ENCODE results near the gene RCCD1.
"Not testable (repeated sequence)": the region's sequence is repeated elsewhere in the genome, so short reads cannot be mapped to it uniquely, and the experiment has no call there.

Gene RCCD1

DNA sequence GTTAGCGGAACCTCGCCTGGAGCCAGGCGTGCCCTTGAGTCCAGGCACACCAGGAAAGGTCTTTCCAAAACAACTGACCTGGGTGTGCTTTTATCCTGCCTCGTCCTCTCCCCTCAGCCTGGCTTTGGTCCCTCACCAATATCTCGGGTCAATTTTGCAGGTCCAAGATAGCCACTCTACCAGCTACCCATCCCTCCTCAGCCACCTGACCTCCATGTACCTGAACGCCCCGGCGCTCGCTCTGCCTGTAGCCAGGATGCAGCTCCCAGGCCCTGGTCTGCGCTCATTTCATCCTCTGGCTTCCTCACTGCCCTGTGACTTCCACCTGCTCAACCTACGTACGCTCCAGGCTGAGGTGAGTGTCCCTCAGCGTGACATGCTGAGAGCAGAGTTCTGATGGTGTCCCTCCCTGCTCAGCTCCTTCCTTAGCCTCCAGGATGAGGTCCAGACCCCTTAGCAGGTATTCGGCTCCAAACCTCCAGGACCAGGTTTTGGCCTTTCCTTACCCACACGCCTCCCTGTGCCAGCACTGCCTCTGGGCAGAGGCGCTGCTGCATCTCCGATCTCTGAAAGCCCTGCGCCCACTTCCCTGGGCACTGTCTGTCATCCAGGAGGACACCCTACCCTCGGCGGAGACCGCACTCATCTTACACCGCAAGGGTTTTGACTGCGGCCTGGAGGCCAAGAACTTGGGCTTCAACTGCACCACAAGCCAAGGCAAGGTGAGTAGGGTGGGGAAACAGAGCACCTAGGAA, 36.5 kb upstream of the RCCD1 start:
- DNase-seq (ENCODE audit: low spot score) (no peak), ATAC-seq (ENCODE audit: low read depth) (no peak)
- H3K27me3 ChIP-seq (ENCODE audit: insufficient read depth, poor library complexity, severe bottlenecking), result no peaks in the 10 kb centered on the region
- no peak overlapping the region for H3K27ac ChIP-seq (ENCODE audit: poor library complexity, severe bottlenecking)
- H3K36me3 ChIP-seq (ENCODE audit: low read depth), result peaks cover 16% of the 10 kb centered on the region; the same call in 1 of the 2 replicates
- no peaks in the 10 kb centered on the region for H3K9me3 ChIP-seq (ENCODE audit: severe bottlenecking)
- TF ChIP-seq, protein P1, sequence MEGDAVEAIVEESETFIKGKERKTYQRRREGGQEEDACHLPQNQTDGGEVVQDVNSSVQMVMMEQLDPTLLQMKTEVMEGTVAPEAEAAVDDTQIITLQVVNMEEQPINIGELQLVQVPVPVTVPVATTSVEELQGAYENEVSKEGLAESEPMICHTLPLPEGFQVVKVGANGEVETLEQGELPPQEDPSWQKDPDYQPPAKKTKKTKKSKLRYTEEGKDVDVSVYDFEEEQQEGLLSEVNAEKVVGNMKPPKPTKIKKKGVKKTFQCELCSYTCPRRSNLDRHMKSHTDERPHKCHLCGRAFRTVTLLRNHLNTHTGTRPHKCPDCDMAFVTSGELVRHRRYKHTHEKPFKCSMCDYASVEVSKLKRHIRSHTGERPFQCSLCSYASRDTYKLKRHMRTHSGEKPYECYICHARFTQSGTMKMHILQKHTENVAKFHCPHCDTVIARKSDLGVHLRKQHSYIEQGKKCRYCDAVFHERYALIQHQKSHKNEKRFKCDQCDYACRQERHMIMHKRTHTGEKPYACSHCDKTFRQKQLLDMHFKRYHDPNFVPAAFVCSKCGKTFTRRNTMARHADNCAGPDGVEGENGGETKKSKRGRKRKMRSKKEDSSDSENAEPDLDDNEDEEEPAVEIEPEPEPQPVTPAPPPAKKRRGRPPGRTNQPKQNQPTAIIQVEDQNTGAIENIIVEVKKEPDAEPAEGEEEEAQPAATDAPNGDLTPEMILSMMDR (IDR thresholded peaks at IDR 0.05; ENCODE audit: poor library complexity, severe bottlenecking), result no peak
- H3K4me3 ChIP-seq (ENCODE audit: severe bottlenecking), result no peak overlapping the region
- no peaks in the 10 kb centered on the region for H3K4me1 ChIP-seq (ENCODE audit: insufficient read depth, poor library complexity, severe bottlenecking)

DNA sequence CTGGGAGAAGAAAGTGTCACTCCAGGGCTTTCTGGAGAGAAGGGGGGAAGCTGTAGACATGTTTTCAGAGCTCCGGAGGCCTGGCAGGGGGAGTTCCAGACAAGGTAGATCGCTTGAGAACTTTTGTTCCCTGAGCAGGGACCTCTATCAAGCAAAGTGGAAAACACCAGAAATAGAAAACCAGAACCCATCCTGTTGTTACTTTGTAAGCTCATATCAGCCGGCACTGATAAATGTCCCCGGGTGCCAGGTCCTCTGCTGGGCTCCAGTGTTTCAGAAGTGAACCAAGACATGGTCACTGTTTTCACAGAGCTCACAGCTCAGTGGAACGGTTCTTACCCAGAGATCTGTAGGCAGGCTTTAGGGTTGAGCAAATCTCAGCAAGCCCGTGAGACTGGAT, 35.8 kb upstream of the RCCD1 start:
- H3K9me3 ChIP-seq (ENCODE audit: severe bottlenecking), result no peaks in the 10 kb centered on the region
- DNase-seq (ENCODE audit: low spot score) (no peak), ATAC-seq (ENCODE audit: low read depth) (no peak)
- no peaks in the 10 kb centered on the region for H3K4me1 ChIP-seq (ENCODE audit: insufficient read depth, poor library complexity, severe bottlenecking)
- no peaks in the 10 kb centered on the region for H3K27me3 ChIP-seq (ENCODE audit: insufficient read depth, poor library complexity, severe bottlenecking)
- TF ChIP-seq, protein P1 (IDR thresholded peaks at IDR 0.05; ENCODE audit: poor library complexity, severe bottlenecking), result no peak
- H3K36me3 ChIP-seq (ENCODE audit: low read depth), result peaks cover 16% of the 10 kb centered on the region; the same call in 1 of the 2 replicates
- H3K4me3 ChIP-seq (ENCODE audit: severe bottlenecking), result no peak overlapping the region
- no peak overlapping the region for H3K27ac ChIP-seq (ENCODE audit: poor library complexity, severe bottlenecking)

DNA sequence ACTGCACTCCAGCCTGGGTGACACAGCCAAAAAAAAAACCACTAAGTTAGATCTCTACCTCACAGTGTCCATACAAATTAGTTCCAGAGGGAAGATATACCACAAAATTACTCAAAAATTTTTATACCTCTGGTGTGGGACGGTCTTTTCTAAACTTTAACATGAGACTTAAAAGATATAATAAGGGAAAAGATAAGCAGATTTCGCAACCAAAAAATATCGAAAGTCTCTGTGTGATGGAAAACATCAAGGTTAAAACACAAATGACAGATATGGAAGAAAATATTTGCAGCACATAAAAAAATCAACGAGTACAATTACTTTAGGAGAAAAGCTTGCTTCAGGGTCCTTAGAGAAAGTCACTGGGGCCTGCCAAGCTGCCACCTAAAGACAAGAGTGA, 32.8 kb upstream of the RCCD1 start:
- Histone ChIP-seq H3K27ac (ENCODE audit: poor library complexity, severe bottlenecking) (no peak overlapping the region), H3K9me3 (ENCODE audit: severe bottlenecking) (no peaks in the 10 kb centered on the region), H3K36me3 (ENCODE audit: low read depth) (peaks cover 13% of the 10 kb centered on the region; the same call in 1 of the 2 replicates), H3K4me1 (ENCODE audit: insufficient read depth, poor library complexity, severe bottlenecking) (no peaks in the 10 kb centered on the region), H3K27me3 (ENCODE audit: insufficient read depth, poor library complexity, severe bottlenecking) (no peaks in the 10 kb centered on the region), H3K4me3 (ENCODE audit: severe bottlenecking) (no peak overlapping the region)
- DNase-seq (ENCODE audit: low spot score), result no peak
- TF ChIP-seq, protein P1 (IDR thresholded peaks at IDR 0.05; ENCODE audit: poor library complexity, severe bottlenecking), result no peak
- no peak for ATAC-seq (ENCODE audit: low read depth)

DNA sequence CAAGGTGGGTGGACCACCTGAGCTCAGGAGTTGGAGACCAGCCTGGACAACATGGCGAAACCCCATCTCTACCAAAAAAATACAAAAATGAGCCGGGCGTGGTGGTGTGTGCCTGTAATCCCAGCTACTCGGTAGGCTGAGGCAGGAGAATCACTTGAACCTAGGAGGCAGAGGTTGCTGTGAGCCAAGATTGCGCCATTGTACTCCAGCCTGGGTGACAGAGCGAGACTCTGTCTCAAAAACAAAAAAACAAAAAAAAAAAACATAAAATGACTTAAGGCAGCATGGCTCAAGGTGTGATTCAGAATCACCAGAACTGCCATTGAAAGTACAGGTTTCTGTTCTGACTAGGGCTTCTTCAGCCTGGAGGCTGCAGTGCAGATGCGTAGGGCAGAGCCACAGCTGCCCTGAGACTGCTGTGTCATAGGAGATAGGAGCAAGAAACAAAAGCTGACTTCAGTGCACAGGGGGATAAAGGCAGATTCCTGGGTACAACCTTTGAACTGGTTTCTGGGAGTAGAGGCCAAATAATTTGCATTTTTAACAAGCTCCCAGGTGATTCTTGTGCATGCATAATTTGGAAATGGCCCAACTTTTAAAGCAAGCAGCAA, 31.9 kb upstream of the RCCD1 start:
- H3K4me3 ChIP-seq (ENCODE audit: severe bottlenecking); H3K9me3 ChIP-seq (ENCODE audit: severe bottlenecking); ATAC-seq (ENCODE audit: low read depth); H3K27ac ChIP-seq (ENCODE audit: poor library complexity, severe bottlenecking); DNase-seq (ENCODE audit: low spot score); H3K27me3 ChIP-seq (ENCODE audit: insufficient read depth, poor library complexity, severe bottlenecking); H3K4me1 ChIP-seq (ENCODE audit: insufficient read depth, poor library complexity, severe bottlenecking): not testable (repeated sequence)
- H3K36me3 ChIP-seq (ENCODE audit: low read depth), result peaks cover 13% of the 10 kb centered on the region; the same call in 1 of the 2 replicates

DNA sequence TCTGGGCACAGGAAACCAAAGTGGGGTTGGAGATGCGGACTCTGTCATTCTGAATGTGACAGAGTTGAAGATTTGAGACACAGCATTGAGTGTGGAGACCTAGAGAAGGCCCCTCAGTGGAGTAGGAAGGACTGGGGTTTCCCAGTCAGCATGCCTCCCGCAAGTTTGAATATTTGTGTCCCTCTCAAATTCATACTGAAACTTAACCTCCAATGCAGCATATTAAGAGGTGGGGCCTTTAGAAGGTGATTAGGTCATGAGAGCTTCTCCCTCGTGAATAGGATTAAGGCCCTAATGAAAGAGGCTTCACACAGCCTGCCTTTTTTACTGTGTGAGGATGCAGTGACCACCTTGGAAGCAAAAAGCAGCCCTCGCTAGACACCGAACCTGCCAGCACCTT, 30.3 kb upstream of the RCCD1 start:
- ATAC-seq (ENCODE audit: low read depth) (no peak), DNase-seq (ENCODE audit: low spot score) (no peak)
- Histone ChIP-seq H3K27ac (ENCODE audit: poor library complexity, severe bottlenecking) (no peak overlapping the region), H3K4me1 (ENCODE audit: insufficient read depth, poor library complexity, severe bottlenecking) (peaks cover 7% of the 10 kb centered on the region), H3K9me3 (ENCODE audit: severe bottlenecking) (no peaks in the 10 kb centered on the region), H3K27me3 (ENCODE audit: insufficient read depth, poor library complexity, severe bottlenecking) (no peaks in the 10 kb centered on the region), H3K4me3 (ENCODE audit: severe bottlenecking) (no peak overlapping the region), H3K36me3 (ENCODE audit: low read depth) (0 out of 2 replicates have a peak, but pooled peaks cover 6% of the 10 kb centered on the region)
- TF ChIP-seq, protein P1 (IDR thresholded peaks at IDR 0.05; ENCODE audit: poor library complexity, severe bottlenecking), result no peak

DNA sequence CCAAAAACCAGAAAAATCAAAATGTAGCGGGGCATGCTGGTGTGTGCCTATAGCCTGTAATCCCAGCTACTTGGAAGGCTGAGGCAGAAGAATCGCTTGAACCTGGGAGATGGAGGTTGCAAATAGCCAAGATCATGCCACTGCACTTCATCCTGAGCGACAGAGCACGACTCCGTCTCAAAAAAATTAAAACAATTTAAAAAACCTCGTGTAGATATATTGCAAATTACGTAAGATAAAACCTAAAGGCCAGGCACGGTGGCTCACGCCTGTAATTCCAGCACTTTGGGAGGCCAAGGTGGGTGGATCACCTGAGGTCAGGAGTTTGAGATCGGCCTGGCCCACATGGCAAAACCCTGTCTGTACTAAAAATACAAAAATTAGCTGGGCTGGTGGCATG, 27.9 kb upstream of the RCCD1 start:
- H3K27ac ChIP-seq (ENCODE audit: poor library complexity, severe bottlenecking); H3K27me3 ChIP-seq (ENCODE audit: insufficient read depth, poor library complexity, severe bottlenecking); H3K9me3 ChIP-seq (ENCODE audit: severe bottlenecking); ATAC-seq (ENCODE audit: low read depth); H3K4me3 ChIP-seq (ENCODE audit: severe bottlenecking); H3K36me3 ChIP-seq (ENCODE audit: low read depth); DNase-seq (ENCODE audit: low spot score): not testable (repeated sequence)
- H3K4me1 ChIP-seq (ENCODE audit: insufficient read depth, poor library complexity, severe bottlenecking), result peaks cover 17% of the 10 kb centered on the region

DNA sequence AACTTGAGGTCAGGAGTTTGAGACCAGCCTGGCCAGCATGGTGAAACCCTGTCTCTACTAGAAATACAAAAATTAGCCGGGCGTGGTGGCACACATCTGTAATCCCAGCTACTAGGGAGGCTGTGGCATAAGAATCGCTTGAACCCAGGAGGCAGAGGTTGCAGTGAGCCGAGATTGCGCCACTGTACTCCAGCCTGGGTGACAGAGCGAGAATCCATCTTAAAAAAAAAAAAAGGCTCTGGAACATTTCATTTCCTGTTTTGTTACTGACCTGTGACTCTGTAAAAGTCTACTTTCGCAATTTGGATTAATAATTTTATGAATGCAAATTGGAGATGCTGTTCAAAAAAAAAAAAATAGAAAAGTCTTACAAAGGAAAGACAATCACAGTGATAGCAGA, 26.6 kb upstream of the RCCD1 start:
- not testable (repeated sequence) for H3K27ac ChIP-seq (ENCODE audit: poor library complexity, severe bottlenecking); H3K4me3 ChIP-seq (ENCODE audit: severe bottlenecking)
- H3K4me1 ChIP-seq (ENCODE audit: insufficient read depth, poor library complexity, severe bottlenecking), result peaks cover 17% of the 10 kb centered on the region

More for the DNA sequence above, 26.6 kb upstream of the RCCD1 start:
- not testable (repeated sequence) for H3K9me3 ChIP-seq (ENCODE audit: severe bottlenecking); DNase-seq (ENCODE audit: low spot score); H3K36me3 ChIP-seq (ENCODE audit: low read depth); ATAC-seq (ENCODE audit: low read depth); H3K27me3 ChIP-seq (ENCODE audit: insufficient read depth, poor library complexity, severe bottlenecking)
